GM11168 (cell line): Measurements from ENCODE around the gene PHKB.
"Not testable (repeated sequence)": the region's sequence is repeated elsewhere in the genome, so short reads cannot be mapped to it uniquely, and the experiment has no call there.

Source experiments
- in situ Hi-C: fragments of 300-500 bp; cut with MboI; formaldehyde crosslinking; loops from one replicate; pipeline ENCODE4 v1.12.0; 2022; ENCODE audit warnings: low sequenced_read_pairs; ENCODE audit not compliant: unreplicated experiment

Gene PHKB

DNA sequence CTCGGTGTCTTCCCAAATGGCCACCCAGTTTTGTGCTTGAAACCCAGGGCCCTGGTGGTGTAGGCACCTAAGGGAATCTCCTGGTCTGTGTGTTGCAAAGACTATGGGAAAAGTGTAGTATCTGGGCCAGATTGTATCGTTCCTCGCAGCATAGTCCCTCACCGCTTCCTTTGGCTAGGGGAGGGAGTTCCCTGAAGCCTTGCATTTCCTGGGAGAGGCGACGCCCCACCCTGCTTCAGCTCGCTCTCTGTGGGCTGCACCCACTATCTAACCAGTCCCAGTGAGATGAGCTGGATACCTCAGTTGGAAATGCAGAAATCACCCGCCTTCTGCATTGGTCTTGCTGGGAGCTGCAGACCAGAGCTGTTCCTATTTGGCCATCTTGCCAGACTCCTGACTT, 93.5 kb downstream of the PHKB start:
- in situ Hi-C loops: not testable (repeated sequence)

DNA sequence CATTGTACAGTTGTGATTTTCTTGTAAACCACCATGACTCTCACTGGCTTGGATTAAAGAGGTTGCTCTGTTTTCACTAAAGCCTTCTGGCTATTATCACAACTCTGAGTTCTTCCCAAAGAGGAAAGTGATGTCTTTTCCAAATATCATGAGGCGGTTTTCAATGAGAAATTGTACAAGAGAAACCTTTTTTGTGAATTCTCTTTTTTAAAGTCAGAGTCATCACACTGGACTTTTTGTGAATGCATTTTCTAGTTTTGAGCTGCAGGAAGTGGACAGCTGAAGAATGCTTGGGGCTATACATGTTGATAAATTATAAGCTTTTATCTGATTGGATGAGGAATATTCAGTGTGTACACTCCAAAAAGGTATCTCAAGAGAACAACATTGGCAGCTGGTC, 100.2 kb downstream of the PHKB start:
- in situ Hi-C loops: no loop called here

DNA sequence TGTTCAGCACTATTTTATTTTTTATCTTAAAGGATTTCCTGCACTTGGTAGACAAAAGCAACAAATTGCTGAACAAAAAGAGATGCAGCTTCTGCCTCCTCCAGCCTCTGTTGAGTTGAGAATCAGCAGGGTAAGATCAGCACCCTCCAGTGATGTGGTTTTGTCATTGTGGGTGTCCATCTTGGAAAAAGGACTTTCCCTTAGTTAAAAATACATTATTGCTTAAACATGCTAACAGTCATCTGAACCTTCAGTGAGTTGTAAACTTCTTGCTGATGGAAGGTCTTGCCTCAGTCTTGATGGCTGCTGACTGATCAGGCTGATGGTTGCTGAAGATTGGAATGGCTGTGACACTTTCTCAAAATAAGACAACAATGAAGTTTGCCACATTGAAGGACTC, 101.2 kb downstream of the PHKB start:
- in situ Hi-C loops: no loop called here

DNA sequence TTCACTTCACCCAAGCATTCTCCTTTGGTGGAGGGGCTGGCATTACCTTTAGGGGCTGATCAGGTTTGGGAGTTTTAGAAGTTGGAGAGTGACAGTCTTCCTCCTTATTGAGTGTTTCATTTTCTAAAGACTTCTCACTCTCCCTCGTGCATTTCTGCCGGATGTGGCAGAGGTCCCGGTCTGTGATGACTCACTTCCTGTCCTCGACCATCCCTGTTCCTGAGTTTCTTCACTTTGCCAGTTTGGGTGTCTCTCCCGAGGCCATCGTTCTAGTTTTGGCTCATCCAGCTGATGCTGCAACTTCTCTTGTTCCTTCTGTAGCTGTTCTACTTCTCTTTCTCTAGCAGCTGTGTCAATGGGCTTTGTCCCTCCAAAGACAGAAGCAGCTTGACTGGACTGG, 104.3 kb downstream of the PHKB start:
- in situ Hi-C loops: no loop called here

DNA sequence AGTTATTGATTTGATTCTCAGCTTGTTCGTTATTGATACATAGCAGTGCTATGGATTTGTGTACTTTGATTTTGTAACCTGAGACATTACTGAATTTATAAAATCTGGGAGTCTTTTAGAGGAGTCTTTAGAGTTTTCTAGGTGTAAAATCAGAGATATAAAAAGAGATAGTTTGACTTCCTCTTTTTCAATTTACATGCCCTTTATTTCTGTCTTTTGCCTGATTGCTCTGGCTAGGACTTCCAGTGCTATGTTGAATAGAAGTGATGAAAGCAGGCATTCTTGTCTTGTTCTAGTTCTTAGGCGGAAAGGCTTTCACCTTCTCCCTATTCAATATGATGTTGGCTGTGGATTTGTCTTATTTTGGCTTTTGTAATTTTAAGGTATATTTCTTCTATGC, 106.2 kb downstream of the PHKB start:
- in situ Hi-C loops: no loop called here

DNA sequence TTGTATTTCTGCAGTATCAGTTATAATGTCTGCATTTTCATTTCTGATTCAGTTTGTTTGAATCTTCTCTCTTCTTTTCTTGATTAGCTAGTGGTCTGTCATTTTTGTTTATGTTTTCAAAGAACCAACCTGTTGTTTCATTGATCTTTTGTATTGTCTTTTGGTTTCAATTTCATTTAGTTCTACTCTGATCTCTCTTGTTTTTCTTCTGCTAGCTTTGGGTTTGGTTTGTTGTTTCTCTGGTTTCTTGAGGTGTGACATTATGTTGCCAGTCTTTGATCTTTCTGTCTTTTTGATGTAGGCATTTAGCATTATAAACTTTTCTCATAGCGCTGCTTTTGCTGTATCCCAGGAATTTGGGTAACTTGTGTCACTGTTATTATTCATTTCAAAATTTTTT, 107.2 kb downstream of the PHKB start:
- in situ Hi-C loops: no loop called here

DNA sequence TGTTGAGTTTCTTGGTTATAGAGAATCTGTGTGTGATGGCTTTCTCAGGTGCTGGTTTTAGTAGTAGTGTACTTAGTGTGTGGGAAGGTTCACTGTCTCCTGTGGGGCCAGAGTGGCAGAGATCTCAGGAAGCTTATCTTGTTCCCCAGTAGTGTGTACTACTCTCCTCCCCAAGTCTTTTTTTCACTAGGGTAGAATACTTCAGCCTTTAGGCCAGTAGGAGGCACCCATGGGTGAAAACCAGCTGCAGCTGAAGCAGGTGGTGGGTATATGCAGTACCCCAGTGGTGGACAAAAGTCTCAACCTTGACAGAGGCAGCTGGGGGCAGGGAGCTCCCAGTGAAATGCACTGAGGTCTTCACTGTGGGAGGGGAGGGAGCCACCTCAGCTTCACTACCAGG, 109.9 kb downstream of the PHKB start:
- in situ Hi-C loops: no loop called here

DNA sequence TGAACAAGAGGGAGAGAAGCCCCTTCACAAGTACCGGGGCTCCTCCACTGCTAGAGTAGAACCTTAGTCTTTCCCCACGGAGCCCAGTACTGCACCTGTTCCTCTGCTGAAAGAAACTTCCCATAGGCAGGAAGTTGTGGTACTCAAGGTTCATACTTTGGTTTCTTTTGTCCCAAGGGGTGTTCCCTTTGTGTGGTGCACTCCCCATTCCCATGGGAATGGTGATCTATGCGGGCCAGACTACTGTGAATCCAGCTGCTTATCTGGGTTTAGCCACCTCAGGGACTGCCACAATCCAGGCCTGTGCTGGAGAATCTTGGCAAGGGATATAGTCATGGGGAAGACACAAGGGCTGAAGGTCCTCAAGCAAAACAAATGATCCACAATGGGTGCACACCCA, 110.6 kb downstream of the PHKB start:
- in situ Hi-C loops: no loop called here

DNA sequence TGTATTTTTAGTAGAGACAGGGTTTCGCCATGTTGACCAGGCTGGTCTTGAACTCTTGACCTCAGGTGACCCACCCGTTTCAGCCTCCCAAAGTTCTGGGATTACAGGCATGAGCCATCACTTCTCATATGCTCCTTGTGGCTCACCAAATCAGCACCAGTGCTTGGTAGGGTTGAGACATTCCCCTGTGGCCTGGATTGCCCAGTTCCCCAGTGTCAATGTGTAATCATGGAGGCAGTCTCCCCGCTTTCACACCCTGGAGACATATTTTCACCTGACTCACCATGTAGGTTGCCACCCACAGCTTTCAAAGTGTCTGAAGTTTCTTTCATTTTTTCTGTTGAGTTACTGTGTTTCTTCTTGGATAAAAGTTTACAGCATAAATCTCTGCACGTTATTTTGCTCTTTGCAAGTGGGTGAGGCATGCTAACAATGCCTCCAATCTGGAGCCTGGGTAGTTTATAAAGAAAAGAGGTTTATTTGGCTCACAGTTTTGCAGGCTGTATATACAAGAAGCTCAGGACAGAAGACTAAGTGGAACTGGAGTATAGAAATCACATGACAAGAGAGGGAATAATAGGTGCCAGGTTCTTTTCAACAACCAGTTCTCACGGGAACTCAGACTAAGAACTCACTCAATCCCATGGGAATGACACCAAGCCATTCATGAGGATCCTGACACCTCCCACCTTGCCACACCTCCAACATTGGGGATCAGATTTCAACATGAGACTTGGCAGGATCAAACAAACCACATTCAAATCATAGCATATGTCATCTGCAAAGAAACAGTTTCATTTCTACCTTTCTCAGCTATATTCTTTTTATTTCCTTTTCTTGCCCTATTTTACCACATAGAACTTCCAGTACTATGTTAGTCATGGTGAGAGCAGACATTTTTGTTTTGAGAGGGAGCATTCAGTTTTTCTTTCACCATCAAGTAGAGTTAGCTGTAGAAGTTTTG, 113.2 kb downstream of the PHKB start:
- in situ Hi-C loops: no loop called here

DNA sequence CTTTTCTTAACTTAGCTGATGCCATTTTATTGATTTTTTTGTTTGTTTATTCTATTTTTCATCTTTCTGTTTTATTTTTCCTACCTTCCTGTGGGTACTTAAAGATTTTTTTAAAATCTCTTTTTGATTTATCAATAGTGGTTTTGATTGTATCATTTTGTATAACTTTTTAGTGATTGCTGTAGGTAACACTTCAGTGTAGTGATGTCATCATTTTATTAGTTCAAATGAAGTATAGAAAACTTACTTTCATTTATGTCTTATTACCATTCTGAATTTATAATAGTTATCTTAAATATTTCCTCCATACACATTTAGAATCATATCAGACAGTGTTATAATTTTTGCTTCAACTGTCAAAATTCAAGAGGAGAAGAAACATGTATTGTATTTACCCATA, 115.9 kb downstream of the PHKB start:
- in situ Hi-C loops: no loop called here

DNA sequence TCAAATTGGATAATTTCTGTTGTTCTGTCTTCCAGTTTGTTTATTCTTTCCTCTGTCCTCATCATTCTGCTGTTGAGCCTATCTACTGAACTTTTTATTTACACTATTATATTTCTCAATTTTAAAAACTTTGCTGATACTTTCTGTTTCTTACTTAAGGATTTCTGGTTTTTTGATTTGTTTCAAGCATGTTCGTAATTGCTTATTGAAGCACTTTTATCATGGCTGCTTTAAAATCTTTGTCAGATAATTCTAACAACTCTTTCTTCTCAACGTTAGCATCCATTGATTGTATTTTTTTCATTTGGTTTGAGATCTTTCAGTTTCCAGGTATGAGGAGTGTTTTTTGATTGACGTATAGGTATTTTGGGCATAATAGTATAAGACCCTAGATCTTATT, 116.9 kb downstream of the PHKB start:
- in situ Hi-C loops: no loop called here

DNA sequence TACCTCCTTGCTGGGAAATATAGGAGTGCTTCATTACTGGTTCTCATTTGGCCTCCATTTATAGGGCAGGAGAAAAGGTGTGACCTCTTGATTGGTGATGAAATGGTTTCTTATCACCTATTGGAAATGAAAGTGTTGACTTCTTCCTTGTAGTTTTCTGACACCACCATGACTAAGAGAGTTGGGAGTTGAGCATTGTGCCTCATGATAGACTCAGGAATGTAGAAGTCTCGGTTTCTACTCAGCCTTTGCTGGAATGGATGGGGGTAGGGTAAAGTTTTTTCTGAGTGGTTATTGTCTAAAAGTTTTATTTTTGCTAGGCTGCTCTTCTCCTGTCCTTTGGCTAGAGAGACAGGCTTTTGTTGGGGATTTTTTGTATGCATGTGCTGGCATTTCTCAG, 117.4 kb downstream of the PHKB start:
- in situ Hi-C loops: no loop called here

DNA sequence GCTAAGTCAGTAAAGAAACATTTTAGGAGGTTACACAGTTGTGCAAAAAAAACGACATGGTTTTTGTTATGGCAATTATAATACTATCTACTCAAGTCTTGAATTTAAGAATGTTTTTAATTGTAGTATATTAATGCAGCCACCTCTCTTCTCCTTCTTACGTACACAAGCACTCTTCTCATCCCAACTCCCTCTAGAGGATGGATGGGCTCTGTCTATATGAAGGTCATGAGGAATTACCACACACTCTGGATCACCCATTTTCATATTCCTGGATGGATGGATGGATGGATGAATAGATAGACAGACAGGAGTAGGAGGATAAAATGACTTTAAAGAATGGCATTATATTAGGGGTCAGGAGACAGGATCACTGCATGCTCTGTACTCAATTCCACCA, 120.0 kb downstream of the PHKB start:
- in situ Hi-C loops: no loop called here

DNA sequence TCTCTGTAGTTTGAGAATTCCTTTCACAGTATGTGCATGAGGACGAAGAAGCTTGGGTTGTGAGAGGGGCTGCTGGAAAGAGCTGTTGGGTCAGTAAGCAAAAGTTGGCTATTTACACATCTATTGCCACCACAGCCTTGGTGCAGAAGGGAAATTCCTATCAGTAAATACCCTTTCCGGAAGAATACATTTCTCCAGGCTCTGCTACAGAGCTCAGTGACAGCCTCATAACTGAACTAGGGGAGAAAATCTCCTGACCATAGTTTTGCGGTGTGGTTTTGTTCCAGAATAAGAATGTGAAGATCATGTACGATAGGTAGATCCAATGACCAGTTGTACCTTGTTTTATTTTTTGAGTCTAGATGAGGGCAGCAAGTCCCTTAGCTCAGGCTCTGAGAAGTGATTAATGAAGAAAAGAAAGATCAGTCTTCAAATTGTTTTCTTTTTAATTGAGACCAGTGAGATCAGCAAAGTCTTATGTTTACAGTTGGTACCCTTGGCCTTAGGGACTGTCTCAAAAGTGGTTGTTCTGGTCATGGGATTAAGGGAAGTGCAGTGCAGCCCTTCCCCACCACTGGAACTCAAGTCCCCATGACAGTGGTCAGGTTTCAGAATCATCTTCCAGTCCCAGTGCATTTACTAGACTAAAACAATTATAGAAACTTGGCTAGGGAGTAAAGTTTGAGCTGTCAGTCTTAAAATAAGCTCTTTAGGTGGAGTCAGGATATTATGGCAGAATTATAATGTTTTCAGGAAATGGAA, 123.5 kb downstream of the PHKB start:
- in situ Hi-C loops: no loop called here

DNA sequence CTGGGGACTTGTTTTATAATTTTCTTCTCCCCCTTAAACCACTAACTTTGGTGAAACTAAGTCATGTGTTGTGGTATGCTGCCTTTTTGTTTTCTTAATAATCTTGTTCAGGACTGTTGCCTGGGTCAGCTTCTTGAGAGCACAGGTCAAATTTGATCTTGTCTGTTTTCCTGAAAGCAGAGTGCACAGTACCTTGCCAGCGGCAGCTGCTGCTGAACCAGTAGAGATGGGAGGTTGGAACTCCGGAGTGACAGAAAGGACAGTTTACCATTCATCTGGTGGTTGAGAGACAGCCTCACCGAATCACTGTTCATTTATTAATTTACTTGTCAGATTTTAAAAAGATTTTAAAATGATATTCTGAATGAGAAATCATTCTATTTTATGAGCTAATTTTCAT, 125.0 kb downstream of the PHKB start:
- in situ Hi-C loops: no loop called here

DNA sequence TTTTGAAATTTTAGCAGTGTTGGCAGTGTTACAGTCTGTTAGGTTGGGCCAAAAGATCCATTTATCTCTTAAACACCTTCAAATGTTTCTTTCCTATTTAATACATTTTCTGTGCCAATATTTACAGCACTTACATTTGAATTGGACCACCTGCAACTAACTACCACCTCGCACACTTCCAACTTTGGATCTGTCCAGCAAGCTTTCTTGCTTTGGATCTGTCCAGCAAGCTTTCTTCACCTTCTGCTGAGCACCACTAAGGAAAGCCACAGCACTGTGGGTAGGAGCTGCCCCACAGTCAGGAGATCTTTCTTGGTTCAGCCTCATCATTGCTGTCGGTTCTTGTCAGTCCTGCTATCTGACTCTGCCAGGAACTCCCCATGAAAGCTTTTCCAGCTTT, 129.3 kb downstream of the PHKB start:
- in situ Hi-C loops: no loop called here

DNA sequence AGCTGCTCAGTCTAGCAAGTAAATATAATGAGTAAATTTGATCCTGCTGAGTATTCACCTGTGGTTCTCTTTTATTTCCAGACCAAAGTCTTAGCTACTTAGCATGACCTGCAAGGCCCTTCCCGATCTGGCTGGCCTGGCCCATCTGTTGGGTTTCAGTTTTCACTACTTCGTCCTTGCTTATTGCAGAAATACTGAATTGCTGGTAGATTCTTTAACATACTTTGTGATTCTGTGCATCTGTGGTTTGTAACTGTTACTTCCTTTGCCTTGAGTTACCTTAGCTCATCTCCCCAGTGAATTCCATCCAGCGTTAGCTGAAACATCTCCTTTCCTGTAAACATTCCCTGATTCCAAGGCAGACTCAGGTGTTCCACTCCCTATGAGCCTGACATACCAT, 131.1 kb downstream of the PHKB start:
- in situ Hi-C loops: no loop called here

DNA sequence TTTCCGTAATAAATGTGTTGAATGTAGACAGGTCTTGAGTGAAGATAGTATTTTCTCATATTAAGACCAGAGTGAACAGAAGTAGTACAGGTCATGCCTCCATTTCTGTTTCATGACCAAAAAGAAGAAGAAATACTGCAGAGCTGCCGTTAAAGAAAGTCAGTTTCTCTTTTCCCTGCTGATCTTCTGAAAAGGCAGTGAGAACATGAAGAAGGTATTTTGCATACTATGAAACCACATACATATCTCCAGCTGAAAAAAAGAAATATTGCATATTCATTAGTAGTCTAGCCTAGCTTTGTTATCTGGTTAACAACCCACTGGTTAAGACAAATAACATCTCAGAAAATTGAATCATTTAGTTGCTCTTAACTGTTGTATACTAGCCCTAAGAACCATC, 138.4 kb downstream of the PHKB start:
- in situ Hi-C loops: no loop called here

DNA sequence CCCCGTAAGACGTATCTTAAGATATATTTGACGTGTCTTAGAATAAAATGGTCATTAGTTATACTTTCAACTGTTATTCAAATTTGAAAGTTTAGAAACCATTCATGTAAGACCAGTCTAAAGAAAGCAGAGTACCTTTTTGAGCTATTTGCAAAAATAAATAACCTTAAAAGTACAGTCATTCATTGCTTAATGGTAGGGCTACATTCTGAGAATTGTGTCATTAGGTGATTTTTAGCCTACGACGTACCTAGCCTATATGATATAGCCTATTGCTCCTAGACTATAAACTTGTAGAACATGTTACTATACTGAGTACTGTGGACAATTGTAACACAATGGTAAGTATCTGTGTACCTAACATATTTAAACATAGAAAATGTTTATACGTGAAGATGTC, 139.2 kb downstream of the PHKB start:
- in situ Hi-C loops: no loop called here

DNA sequence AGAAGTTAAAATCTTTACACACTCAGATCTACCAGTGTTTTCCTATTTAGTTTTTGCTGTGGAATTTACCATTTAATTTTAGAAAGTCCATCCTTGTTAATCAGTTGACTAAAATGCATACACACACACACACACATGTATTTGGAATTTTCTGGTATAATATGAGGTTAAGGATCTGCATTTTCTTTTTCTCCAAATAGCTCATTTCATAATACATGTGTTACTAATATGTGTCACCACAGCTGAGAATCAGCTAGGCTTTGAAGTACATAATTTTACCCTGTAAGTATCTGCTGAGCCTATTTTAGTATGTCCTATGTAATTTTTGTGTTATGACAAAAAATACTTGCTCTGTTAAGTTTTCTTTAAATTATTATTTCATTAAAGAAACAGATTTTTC, 143.2 kb downstream of the PHKB start:
- in situ Hi-C loops: no loop called here

DNA sequence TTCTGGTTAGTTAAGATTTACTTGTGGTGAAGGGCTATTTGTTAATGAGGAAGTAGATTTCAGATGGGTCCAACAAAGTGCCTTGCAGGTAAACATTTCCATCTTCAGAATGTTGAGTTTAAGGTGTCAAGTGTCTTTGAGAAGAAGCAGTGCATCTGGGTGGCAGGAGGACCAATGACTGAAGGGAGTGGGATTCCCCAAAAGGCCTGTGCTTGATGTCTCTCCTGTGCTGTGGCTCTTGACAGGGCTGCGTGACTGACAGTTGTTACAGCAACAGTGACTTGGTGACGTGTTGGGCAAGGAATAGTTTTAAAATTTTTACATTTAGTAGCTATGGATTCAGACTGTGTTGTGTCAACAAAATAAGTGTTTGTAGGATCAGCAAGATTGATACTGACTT, 149.9 kb downstream of the PHKB start:
- in situ Hi-C loops: no loop called here
